WTC11 (cell line): ENCODE data around the gene MCRIP2.
A peak's percentile ranks its signal among the peaks of the same experiment; 100 is the strongest.

ENCODE experiments used
- CREB1 ChIP-seq: sonication (generic); formaldehyde crosslinking; IDR thresholded peaks from 2 replicates; pipeline ENCODE4 v1.8.0; 2023; ENCODE audit warnings: mild to moderate bottlenecking, missing genetic modification reagents
- CTCF ChIP-seq: fragments of 200-600 bp; IDR thresholded peaks from 2 replicates; pipeline ENCODE4 v1.8.0; 2022; ENCODE audit warnings: antibody characterized with exemption
- FOXK1 ChIP-seq: sonication (generic); formaldehyde crosslinking; IDR thresholded peaks from 2 replicates; pipeline ENCODE4 v1.8.0; 2022; ENCODE audit warnings: mild to moderate bottlenecking, moderate library complexity, missing genetic modification reagents
- FOXP1 ChIP-seq: sonication (generic); formaldehyde crosslinking; IDR thresholded peaks from 2 replicates; pipeline ENCODE4 v1.8.0; 2022; ENCODE audit warnings: missing genetic modification reagents, mild to moderate bottlenecking, moderate library complexity, borderline replicate concordance
- GABPB1 ChIP-seq: sonication (generic); formaldehyde crosslinking; IDR thresholded peaks from 2 replicates; pipeline ENCODE4 v1.8.1; 2023; ENCODE audit warnings: mild to moderate bottlenecking, missing genetic modification reagents
- HMGXB4 ChIP-seq: sonication (generic); formaldehyde crosslinking; IDR thresholded peaks from 2 replicates; pipeline ENCODE4 v1.8.1; 2023; ENCODE audit warnings: mild to moderate bottlenecking, moderate library complexity, missing genetic modification reagents
- NR2C2 ChIP-seq: sonication (generic); formaldehyde crosslinking; IDR thresholded peaks from 2 replicates; pipeline ENCODE4 v1.8.0; 2022; ENCODE audit warnings: mild to moderate bottlenecking, missing genetic modification reagents
- OVOL2 ChIP-seq: fragments of 250-450 bp; sonication (Bioruptor Pico); IDR thresholded peaks from 2 replicates; pipeline ENCODE4 v1.9.0; 2021; ENCODE audit warnings: mild to moderate bottlenecking, borderline replicate concordance
- TEAD1 ChIP-seq: sonication (generic); formaldehyde crosslinking; IDR thresholded peaks from 2 replicates; pipeline ENCODE4 v1.8.0; 2022; ENCODE audit warnings: mild to moderate bottlenecking, missing genetic modification reagents
- ZNF232 ChIP-seq: sonication (generic); formaldehyde crosslinking; IDR thresholded peaks from 2 replicates; pipeline ENCODE4 v1.8.0; 2022; ENCODE audit warnings: mild to moderate bottlenecking, missing genetic modification reagents
- ZNF425 ChIP-seq: fragments of 250-450 bp; sonication (Bioruptor Pico); conservative IDR thresholded peaks from 2 replicates; pipeline ENCODE4 v1.9.0; 2021; ENCODE audit warnings: mild to moderate bottlenecking
- ZNF671 ChIP-seq: fragments of 250-450 bp; sonication (Bioruptor Pico); IDR thresholded peaks from 2 replicates; pipeline ENCODE4 v1.8.0; 2021; ENCODE audit warnings: mild to moderate bottlenecking

GRCh38 chr16:629185-629832, 12.3 kb upstream of the MCRIP2 start:
- TF ChIP-seq ZNF671 (CRISPR knock-in tag), result no peak
- TF ChIP-seq CTCF, result no peak
- TF ChIP-seq ZNF232 (CRISPR knock-in tag), result no peak
- no peak for TF ChIP-seq FOXK1
- 0 out of 2 replicates have a peak, but pooled peaks have one; percentile 29 for TF ChIP-seq HMGXB4 (CRISPR knock-in tag)
- TF ChIP-seq CREB1 (CRISPR knock-in tag), result no peak
- TF ChIP-seq FOXP1 (CRISPR knock-in tag), result no peak
- TF ChIP-seq NR2C2, result no peak
- TF ChIP-seq ZNF425, result no peak
- no peak for TF ChIP-seq TEAD1 (CRISPR knock-in tag)
- TF ChIP-seq GABPB1 (CRISPR knock-in tag), result no peak
- no peak for TF ChIP-seq OVOL2 (CRISPR knock-in tag)
